ENCODE results near the gene ATP13A3.

Gene ATP13A3

DNA sequence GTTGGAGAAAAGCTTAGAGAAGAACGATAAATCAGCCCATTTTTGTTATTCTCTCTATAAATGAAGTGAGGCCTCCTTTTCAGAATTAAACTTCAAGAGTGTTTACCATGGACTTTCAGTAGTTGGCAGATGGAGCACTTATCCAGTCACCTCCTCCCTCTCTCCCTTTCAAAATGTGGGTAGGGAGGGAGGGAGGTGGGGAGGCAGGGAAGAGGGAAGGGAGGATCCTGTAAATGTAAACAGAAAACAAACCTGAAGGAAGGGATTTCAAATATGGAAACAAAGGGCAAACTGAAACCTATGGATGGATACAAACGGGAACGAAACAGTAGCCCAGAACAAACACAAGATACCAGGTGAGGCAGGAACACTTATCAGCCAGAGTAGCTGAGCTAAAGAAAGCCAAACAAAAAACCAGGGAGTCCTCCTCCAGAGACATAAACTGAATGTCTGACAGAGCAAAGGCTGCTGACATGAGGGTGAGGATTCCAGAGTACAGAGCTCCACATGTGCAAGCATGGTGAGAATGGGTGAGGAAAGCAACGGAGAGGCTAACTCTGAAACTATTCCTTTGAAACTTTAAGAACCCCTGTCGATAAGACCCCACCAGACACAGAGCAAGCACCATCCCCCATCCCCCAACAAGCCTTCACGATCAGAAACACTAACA lies 46.8 kb downstream of the ATP13A3 start:
- no peak for DNase-seq (ENCODE audit: low spot score)

DNA sequence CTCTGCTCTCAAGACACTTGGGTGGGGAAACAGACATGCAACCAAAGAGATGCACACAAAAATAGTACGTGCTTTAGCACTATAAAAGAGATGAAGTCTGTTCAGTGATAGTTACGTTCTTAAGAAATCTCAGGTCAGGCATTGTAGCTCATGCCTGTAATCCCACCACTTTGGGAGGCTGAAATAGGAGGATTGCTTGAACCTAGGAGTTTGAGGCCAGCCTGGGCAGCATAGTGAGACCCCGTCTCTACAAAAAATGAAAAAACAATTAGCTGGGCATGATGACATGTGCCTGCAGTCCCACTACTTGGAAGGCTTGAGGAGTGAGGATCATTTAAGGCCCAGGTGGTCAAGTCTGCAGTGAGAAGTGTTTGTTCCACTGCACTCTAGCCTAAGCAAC lies 52.3 kb downstream of the ATP13A3 start:
- DNase-seq (ENCODE audit: low spot score), result no peak

DNA sequence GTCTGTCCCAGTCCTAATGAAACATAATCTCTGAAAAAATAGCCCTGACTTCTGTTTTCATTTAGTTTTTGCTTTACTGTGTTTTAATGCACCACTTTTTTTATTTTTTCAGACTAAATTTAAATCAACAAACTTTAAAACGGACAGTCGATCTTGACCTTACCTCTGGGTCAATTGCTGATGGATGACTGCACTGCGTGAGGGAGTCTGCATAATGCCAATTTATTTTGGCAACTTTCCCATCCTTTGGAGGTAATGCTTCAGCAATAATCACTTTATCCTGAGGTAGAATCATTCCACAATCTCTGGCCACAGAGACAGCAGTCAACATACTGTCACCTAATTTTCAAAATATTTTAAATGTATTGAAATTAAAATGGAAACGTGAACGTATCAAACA lies 55.2 kb downstream of the ATP13A3 start:
- DNase-seq (ENCODE audit: low spot score), result no peak

DNA sequence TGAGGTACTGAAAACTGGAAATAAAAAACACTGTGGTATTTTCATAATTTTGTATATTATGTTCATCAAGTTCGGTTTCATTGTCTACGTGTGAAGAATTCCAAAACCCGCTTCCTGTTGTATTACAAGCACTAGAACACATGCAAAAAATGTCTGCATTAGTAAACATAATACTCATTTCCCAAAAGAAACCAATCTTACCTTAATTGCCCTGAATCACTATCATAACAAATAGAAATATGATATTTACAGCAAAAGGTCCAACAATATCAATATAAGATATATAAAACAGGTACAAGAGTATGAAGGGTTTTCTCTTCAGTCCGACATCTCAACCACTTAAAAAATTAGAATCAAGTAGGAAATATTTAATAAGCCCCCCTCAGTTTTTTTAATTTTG lies 61.4 kb downstream of the ATP13A3 start:
- DNase-seq (ENCODE audit: low spot score), result no peak

DNA sequence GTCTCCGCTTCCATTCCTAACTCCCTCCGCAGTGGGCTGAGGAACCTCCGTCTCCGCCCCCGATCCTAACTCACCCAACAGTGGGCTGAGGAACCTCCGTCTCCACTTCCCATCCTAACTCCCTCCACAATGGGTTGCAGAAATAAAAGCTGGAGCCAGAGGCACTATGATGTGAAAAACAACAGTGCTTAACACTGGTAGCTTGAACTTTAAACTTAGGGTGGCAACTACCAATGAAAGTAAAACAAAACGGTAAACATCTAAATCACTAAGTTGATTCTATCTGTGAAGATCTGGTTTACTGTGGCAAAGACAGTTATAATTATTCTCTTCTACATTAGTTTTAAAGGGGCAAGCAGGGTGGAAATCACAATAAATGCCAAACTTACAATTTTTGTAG lies 61.8 kb downstream of the ATP13A3 start:
- no peak for DNase-seq (ENCODE audit: low spot score)

DNA sequence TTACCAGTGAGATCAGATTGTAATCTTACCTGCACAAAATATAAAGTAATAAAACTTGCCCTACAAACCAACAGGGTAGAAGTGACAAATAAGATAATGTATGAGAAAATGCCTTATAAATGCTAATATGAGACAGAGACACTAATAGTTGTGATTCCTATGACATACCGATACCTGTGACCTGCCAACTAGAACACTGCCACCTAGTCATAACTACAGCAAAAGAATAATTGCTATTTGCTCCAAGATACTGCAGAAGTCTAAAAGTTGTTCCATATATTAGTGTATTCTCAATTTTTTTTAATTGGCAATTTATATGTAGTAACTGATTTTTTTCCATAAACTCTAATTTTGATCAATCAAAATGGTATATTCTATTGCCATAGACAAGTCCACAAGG lies 62.4 kb downstream of the ATP13A3 start:
- DNase-seq (ENCODE audit: low spot score), result no peak

DNA sequence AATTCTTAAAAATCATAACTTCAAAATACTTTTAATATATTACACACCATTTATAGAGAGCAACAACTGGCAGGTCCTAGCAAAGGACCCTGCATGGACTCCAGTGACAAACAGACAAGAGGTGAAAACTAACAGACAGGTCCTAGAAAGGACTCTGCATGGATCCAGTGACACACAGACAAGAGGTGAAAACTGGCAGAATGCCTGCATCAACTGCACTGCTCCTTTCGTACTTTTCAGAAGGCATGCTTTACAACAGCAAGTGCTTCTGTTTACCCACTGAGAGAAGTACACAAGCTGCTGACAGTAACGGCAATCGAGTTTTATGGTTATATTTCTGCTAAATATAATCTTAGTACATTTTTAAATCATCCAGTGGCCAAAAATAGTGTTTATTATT lies 63.5 kb downstream of the ATP13A3 start:
- DNase-seq (ENCODE audit: low spot score), result no peak

GRCh38 chr3:194422188-194422587 lies 64.6 kb downstream of the ATP13A3 start:
- no peak for DNase-seq (ENCODE audit: low spot score)

DNA sequence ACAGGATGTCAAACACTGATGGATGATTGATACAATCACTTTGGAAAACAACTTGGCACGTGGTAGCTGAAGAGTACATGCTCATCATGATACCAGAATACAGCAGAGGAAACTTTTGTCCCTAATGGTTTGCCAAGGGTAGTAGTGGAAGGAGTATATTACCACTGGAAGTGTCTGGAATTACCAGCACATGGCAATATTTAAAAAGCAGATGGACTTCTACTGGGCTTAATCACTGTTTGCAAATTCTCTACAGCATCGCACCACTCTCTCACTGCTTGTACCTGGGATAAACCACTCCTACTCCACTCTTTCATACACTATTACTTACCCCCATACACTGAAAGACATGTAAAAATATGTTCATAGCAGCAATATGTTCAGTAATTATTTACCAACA lies 68.1 kb downstream of the ATP13A3 start:
- no peak for DNase-seq (ENCODE audit: low spot score)

DNA sequence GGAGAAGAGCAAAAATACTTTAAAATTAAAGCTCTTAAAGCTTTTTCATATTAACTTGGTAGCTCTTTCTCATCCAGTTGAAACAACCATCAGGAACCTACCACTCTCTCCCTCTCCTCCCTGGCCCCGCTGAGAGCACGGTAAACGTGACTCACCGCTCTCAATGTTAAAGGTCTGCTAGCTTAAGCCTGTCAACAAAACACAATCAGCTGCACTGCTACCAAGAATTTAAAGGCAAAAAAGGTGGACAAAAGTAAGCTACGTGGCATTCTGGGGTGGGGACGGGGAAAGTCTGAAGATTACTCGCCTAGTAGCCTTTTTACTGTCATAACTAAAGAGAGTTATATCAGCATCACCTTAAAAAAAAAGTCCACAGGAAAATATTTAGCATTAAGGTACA lies 79.4 kb downstream of the ATP13A3 start:
- no peak for DNase-seq (ENCODE audit: low spot score)

DNA sequence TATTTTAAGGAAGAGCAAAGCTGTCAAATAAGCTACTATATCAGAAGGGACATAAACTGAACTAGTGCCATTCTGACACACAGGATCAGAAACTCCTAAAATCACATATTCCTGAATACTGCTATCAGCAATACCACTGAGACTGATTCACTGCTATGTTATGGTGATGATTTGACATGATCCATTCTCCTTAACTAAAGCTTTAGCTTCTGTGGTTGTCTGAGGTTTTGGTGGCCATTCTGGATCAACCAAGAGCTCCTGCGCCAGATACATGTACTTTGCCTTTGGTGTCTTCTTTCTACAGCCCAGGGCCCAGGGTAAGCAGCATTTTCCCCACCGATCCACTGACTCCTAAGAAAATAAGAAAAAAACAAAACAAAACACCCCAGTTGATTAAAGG lies 81.0 kb downstream of the ATP13A3 start:
- no peak for DNase-seq (ENCODE audit: low spot score)

DNA sequence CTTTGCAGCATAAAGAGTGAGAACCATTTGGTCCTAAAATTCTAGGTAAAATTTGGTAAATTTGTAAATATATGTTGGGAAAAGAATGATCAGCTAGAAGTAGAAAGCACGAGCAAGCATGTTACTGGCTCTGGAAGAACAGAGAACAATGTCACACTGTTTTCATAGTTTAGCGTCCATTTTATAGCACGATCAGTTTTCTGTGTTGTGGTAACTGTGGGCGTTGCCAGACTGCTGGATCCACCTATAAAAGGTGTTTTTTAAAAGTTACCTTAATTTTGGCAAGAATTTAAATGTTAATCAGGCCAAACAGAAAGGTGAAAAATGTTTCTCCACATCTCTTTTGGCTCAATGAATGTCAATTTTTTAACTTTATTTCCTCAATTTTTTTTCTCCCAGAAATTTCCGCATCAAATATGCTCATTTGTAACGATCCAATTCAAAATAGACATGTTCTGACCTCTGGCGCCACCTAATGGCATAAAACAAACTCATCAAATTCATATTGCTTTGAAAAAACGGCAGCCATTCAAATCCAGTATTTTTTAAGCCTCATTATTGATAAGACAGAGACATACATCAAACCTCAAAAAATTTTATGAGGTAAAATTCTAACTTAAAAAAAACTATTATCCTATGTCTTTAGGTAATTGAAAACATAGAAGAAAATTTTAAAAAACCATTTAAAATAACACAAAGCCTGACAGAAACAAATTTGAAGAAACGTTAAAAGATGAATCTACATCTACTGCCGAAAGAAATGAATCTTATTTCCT lies 82.2 kb downstream of the ATP13A3 start:
- peak; percentile 40 for DNase-seq (ENCODE audit: low spot score)

DNA sequence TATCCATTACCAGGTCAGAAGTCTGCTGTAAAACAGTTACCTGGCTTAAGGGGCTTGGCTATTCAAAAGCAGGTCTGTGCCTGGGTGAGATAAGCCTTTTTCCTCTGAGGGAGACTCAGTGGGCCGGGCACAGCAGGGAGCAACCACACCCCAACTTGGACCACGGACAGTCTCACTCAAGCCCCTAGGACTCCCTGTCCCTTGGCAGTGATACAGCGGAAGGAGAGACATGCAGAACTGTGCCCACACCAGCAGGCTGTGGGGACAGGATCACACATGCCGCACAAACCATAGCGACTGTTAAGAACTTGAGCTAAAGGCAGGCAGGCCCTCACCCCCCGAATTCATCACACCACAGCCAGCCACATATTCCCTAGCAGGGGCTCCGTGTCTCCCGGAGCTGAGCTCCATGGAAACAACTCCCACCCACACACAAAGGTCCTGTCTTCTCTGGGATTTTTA lies 84.9 kb downstream of the ATP13A3 start:
- no peak for DNase-seq (ENCODE audit: low spot score)

GRCh38 chr3:194401346-194401745 lies 85.5 kb downstream of the ATP13A3 start:
- no peak for DNase-seq (ENCODE audit: low spot score)

- DNase-seq (ENCODE audit: low spot score), result no peak
Observed at GRCh38 chr3:194399874-194400411, 86.9 kb downstream of the ATP13A3 start.

- no peak for DNase-seq (ENCODE audit: low spot score)
Observed at GRCh38 chr3:194399166-194399565, 87.6 kb downstream of the ATP13A3 start, which contains the start of gene GP5. Gene GP5, minus strand, starts transcription at chr3:194399266. Its CDS starts 984 bp downstream, at chr3:194398282.

GRCh38 chr3:194397757-194398312 lies 89.0 kb downstream of the ATP13A3 start:
- no peak for DNase-seq (ENCODE audit: low spot score)

DNA sequence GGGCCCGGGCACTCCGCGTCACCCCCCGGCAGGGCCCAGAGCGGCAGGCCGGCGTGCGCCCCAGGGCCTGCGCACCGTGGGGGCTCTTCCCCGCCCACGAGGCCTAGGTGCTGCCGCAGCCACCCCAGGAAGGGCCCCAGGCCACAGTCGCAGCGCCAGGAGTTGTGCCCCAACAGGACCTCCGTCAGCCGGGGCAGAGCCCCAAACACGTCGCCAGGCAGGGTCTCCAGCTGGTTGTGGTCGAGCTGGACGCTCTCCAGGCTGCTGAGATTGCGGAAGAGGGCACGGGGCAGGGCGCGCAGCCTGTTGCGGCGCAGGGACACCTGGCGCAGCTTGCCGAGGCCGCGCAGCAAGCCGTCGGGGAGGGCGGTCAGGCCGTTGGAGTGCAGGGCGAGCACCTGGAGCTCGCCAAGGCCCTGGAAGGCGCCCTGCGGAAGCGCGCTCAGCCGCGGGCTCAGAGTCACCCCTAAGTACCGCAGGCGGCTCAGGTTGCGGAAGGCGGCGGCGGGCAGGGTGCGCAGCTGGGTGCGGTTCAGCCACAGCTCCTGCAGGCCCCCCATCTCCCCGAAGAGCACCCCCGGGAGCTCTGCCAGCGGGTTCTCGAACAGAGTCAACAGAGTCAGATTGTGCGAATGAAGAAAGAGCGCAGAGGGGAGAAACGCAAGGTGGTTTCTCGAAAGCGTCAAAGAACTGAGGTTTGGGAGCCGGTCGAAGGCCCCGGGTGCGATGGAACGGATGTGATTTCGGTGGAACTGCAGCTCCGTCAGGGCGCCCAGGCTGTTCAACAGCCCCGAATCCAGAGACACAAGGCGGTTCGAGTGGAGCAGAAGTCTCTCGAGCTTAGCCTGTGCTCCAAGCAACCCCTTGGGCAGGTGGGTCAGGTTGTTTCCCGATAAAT lies 89.7 kb downstream of the ATP13A3 start:
- DNase-seq (ENCODE audit: low spot score), result peak; percentile 24

GRCh38 chr3:194396539-194396858 lies 90.3 kb downstream of the ATP13A3 start:
- DNase-seq (ENCODE audit: low spot score), result no peak

- DNase-seq (ENCODE audit: low spot score), result peak; percentile 65
Observed at GRCh38 chr3:194395778-194396538, 90.8 kb downstream of the ATP13A3 start.

DNA sequence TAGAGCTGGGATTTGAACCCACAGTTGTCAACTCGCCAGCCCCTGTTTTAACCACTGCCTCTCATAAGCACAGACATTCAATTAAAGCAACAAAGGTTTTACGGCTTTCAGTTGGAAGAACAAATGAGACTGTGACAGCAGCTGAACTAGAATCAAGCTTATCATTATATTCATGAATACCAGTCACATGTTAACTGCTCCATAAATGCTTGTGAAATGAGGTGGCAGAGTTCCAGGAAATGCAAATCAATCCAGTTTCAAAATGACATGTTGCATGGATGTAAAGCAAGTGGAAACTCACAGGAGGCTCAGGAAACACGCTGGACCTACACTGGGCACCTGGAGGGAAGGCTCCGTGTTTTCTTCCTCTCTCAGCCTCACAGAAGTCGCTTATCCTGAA lies 91.6 kb downstream of the ATP13A3 start:
- DNase-seq (ENCODE audit: low spot score), result no peak

All from GM03348 (cell line).